NCI-H146 treated with DMSO at 0.1 percent for 48 hours (cell line): ENCODE results near the gene ARHGAP10.

ENCODE experiments used
- DNase-seq: peaks from one replicate; lab custom pipeline; 2025; ENCODE audit not compliant: unreplicated experiment; lab: John Stamatoyannopoulos, UW

Gene ARHGAP10

GRCh38 chr4:147731580-147732517, at the start of gene ARHGAP10:
TSS of gene ARHGAP10 (plus strand) at chr4:147732088. CDS start at chr4:147732302, 214 bp downstream.
- DNase-seq: no peak

GRCh38 chr4:147682755-147683154, 49.1 kb upstream of the ARHGAP10 start:
- DNase-seq: no peak

GRCh38 chr4:147683188-147683591, 48.7 kb upstream of the ARHGAP10 start:
- DNase-seq: peak; percentile 1

GRCh38 chr4:147683717-147684700, 47.9 kb upstream of the ARHGAP10 start, which contains the start of gene PRMT9:
TSS of gene PRMT9 (minus strand) at chr4:147684163. CDS start at chr4:147683987, 176 bp downstream.
- peak; percentile 33 for DNase-seq

- no peak for DNase-seq
Measured at GRCh38 chr4:147689067-147689466, 42.8 kb upstream of the ARHGAP10 start.

GRCh38 chr4:147691820-147692219, 40.1 kb upstream of the ARHGAP10 start:
- DNase-seq: no peak

- no peak for DNase-seq
Measured at GRCh38 chr4:147693218-147693617, 38.7 kb upstream of the ARHGAP10 start.

GRCh38 chr4:147696866-147697265, 35.0 kb upstream of the ARHGAP10 start:
- DNase-seq: no peak

- DNase-seq: no peak
Measured at GRCh38 chr4:147704846-147705245, 27.0 kb upstream of the ARHGAP10 start.

GRCh38 chr4:147707892-147708672, 23.8 kb upstream of the ARHGAP10 start:
- DNase-seq: peak; percentile 3

GRCh38 chr4:147709999-147710398, 21.9 kb upstream of the ARHGAP10 start:
- DNase-seq: no peak

- DNase-seq: no peak
Measured at GRCh38 chr4:147714575-147715401, 17.1 kb upstream of the ARHGAP10 start.

- DNase-seq: no peak
Measured at GRCh38 chr4:147717878-147718277, 14.0 kb upstream of the ARHGAP10 start.

GRCh38 chr4:147723326-147723725, 8.6 kb upstream of the ARHGAP10 start:
- DNase-seq: no peak

- no peak for DNase-seq
Measured at GRCh38 chr4:147724468-147725201, 7.3 kb upstream of the ARHGAP10 start.

GRCh38 chr4:147725673-147726072, 6.2 kb upstream of the ARHGAP10 start:
- DNase-seq: no peak

GRCh38 chr4:147727476-147728028, 4.3 kb upstream of the ARHGAP10 start:
- DNase-seq: no peak

GRCh38 chr4:147730333-147730732, 1.6 kb upstream of the ARHGAP10 start:
- DNase-seq: no peak
